Measurements from ENCODE around the gene PRRX2. TPM values are rescaled to one million over a fixed set of nuclear protein-coding genes. Genes with fewer than 3 reads are reported as not detected.

The PRRX2 gene
- total RNA-seq, 1 donor from 2014 or later: 5.6 TPM

- Mint-ChIP-seq H3K9me3 (ENCODE audit: unreplicated experiment) (no peaks in the 10 kb centered on the region), H3K27ac (ENCODE audit: unreplicated experiment) (peak overlapping the region; percentile 94), H3K36me3 (ENCODE audit: unreplicated experiment) (peaks cover 5% of the 10 kb centered on the region), H3K27me3 (ENCODE audit: unreplicated experiment) (no peaks in the 10 kb centered on the region), H3K4me1 (ENCODE audit: unreplicated experiment) (peaks cover 67% of the 10 kb centered on the region), H3K4me3 (ENCODE audit: unreplicated experiment) (peak overlapping the region; percentile 92)
- DNase-seq (ENCODE audit: extremely low spot score, unreplicated experiment): no peak
- TF ChIP-seq CTCF (IDR thresholded peaks at IDR 0.05): no peak
These were observed 37.6 kb upstream of the PRRX2 start for GRCh38 chr9:129627556-129628440.

- Mint-ChIP-seq H3K27ac (ENCODE audit: unreplicated experiment) (peak overlapping the region; percentile 73), H3K4me3 (ENCODE audit: unreplicated experiment) (peak overlapping the region; percentile 30)
These were observed 36.7 kb upstream of the PRRX2 start for GRCh38 chr9:129628709-129629108.

GRCh38 chr9:129629251-129629820 is 36.1 kb upstream of the PRRX2 start:
- Mint-ChIP-seq H3K9me3 (ENCODE audit: unreplicated experiment) (no peaks in the 10 kb centered on the region), H3K27me3 (ENCODE audit: unreplicated experiment) (no peaks in the 10 kb centered on the region), H3K4me1 (ENCODE audit: unreplicated experiment) (peaks cover 59% of the 10 kb centered on the region), H3K4me3 (ENCODE audit: unreplicated experiment) (no peak overlapping the region), H3K27ac (ENCODE audit: unreplicated experiment) (peak overlapping the region; percentile 14), H3K36me3 (ENCODE audit: unreplicated experiment) (peaks cover 7% of the 10 kb centered on the region)
- TF ChIP-seq CTCF (IDR thresholded peaks at IDR 0.05): no peak
- no peak for DNase-seq (ENCODE audit: extremely low spot score, unreplicated experiment)

More at GRCh38 chr9:129628709-129629108, 36.7 kb upstream of the PRRX2 start:
- DNase-seq (ENCODE audit: extremely low spot score, unreplicated experiment): no peak
- Mint-ChIP-seq H3K27me3 (ENCODE audit: unreplicated experiment) (no peaks in the 10 kb centered on the region), H3K36me3 (ENCODE audit: unreplicated experiment) (peaks cover 5% of the 10 kb centered on the region), H3K4me1 (ENCODE audit: unreplicated experiment) (peaks cover 63% of the 10 kb centered on the region), H3K9me3 (ENCODE audit: unreplicated experiment) (no peaks in the 10 kb centered on the region)
- no peak for TF ChIP-seq CTCF (IDR thresholded peaks at IDR 0.05)

- peak overlapping the region; percentile 81 for H3K27ac Mint-ChIP-seq (ENCODE audit: unreplicated experiment)
- H3K36me3 Mint-ChIP-seq (ENCODE audit: unreplicated experiment): peaks cover 19% of the 10 kb centered on the region
- peak overlapping the region; percentile 41 for H3K4me3 Mint-ChIP-seq (ENCODE audit: unreplicated experiment)
- DNase-seq (ENCODE audit: extremely low spot score, unreplicated experiment): no peak
- no peaks in the 10 kb centered on the region for H3K9me3 Mint-ChIP-seq (ENCODE audit: unreplicated experiment)
- TF ChIP-seq CTCF (IDR thresholded peaks at IDR 0.05): no peak
- H3K27me3 Mint-ChIP-seq (ENCODE audit: unreplicated experiment): no peaks in the 10 kb centered on the region
- peaks cover 56% of the 10 kb centered on the region for H3K4me1 Mint-ChIP-seq (ENCODE audit: unreplicated experiment)
These were observed 34.3 kb upstream of the PRRX2 start for GRCh38 chr9:129630967-129631673.

Data from osteocyte (in vitro differentiated cells).